ENCODE results near the gene IGF2BP2.

DNA sequence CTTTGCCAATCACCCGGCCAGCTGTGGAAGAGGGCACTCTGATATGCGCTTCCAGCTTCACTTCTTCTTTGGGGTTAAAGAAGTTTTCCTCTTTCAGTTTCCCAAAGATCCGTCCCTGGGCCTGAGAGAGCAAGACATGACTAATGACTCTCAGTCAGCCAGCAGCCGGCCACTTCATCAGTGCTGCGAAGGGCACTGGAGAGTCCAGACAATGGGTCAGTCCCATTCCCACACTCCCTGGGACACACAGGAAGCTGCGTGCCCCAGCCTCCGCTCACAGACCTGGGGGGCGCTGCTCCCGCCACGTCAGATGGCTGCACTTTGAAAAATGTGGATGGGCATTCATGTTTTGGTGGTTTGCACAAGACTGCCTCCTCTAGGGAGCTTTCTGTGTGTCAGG is 175.4 kb downstream of the IGF2BP2 start:
- TF ChIP-seq, protein P1, sequence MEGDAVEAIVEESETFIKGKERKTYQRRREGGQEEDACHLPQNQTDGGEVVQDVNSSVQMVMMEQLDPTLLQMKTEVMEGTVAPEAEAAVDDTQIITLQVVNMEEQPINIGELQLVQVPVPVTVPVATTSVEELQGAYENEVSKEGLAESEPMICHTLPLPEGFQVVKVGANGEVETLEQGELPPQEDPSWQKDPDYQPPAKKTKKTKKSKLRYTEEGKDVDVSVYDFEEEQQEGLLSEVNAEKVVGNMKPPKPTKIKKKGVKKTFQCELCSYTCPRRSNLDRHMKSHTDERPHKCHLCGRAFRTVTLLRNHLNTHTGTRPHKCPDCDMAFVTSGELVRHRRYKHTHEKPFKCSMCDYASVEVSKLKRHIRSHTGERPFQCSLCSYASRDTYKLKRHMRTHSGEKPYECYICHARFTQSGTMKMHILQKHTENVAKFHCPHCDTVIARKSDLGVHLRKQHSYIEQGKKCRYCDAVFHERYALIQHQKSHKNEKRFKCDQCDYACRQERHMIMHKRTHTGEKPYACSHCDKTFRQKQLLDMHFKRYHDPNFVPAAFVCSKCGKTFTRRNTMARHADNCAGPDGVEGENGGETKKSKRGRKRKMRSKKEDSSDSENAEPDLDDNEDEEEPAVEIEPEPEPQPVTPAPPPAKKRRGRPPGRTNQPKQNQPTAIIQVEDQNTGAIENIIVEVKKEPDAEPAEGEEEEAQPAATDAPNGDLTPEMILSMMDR (conservative IDR thresholded peaks at IDR 0.05; ENCODE audit: low read depth, low read length) = no peak
- TF ChIP-seq RFX5 (IDR thresholded peaks at IDR 0.05; ENCODE audit: low read depth, low read length) = no peak
- no peak for TF ChIP-seq POLR2A (IDR thresholded peaks at IDR 0.05; ENCODE audit: low read depth, low read length)
- no peak for TF ChIP-seq RAD21 (IDR thresholded peaks at IDR 0.05; ENCODE audit: low read length)
- no peak for TF ChIP-seq MAZ (IDR thresholded peaks at IDR 0.05; ENCODE audit: borderline replicate concordance, low read depth, low read length)
- TF ChIP-seq SMC3 (IDR thresholded peaks at IDR 0.05; ENCODE audit: low read depth, low read length) = no peak
- TF ChIP-seq FOS (IDR thresholded peaks at IDR 0.05; ENCODE audit: low read depth, low read length) = no peak
- TF ChIP-seq, protein P2, sequence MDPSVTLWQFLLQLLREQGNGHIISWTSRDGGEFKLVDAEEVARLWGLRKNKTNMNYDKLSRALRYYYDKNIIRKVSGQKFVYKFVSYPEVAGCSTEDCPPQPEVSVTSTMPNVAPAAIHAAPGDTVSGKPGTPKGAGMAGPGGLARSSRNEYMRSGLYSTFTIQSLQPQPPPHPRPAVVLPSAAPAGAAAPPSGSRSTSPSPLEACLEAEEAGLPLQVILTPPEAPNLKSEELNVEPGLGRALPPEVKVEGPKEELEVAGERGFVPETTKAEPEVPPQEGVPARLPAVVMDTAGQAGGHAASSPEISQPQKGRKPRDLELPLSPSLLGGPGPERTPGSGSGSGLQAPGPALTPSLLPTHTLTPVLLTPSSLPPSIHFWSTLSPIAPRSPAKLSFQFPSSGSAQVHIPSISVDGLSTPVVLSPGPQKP (IDR thresholded peaks at IDR 0.05; ENCODE audit: borderline replicate concordance, low read depth, low read length) = no peak
